Measurements from ENCODE around the gene CBR1.

- no peak for TF ChIP-seq SUZ12 (IDR thresholded peaks at IDR 0.05; ENCODE audit: extremely low read depth, insufficient read depth, insufficient read length)
- no peak for TF ChIP-seq ZNF274 (IDR thresholded peaks at IDR 0.05; ENCODE audit: low read depth, low read length)
These were observed 29.2 kb downstream of the CBR1 start for GRCh38 chr21:36099000-36099399.
